Liver (tissue), 9 donors: ENCODE measurements around the gene RNF144B. TPM values are rescaled to one million over a fixed set of nuclear protein-coding genes. Genes with fewer than 3 reads are reported as not detected.

ENCODE experiments used
- DNase-seq: peaks from one replicate; pipeline ENCODE4 v3.0.0-alpha.2; 2017; ENCODE audit warnings: low spot score
- H3K27ac ChIP-seq, 2 donors: one replicate each; pipeline ENCODE4 v1.7.0; 2013; ENCODE audit warnings: inconsistent platforms in 2 of 2, low read length in 2 of 2, control low read depth in 1 of 2, low read depth in 1 of 2, mild to moderate bottlenecking in 1 of 2
- H3K27me3 ChIP-seq, 4 donors: one replicate each; pipeline versions ENCODE4 v1.6.1 to v1.7.0; 2013; ENCODE audit warnings: low read length in 3 of 4, inconsistent platforms in 1 of 4, mild to moderate bottlenecking in 1 of 4, moderate library complexity in 1 of 4; ENCODE audit not compliant: control insufficient read depth in 4 of 4, insufficient read depth in 4 of 4
- H3K36me3 ChIP-seq, 4 donors: one replicate each; pipeline versions ENCODE4 v1.6.1 to v1.7.0; 2013; ENCODE audit warnings: low read length in 3 of 4, mild to moderate bottlenecking in 3 of 4, low read depth in 1 of 4, moderate library complexity in 1 of 4; ENCODE audit not compliant: control insufficient read depth in 4 of 4, insufficient read depth in 3 of 4
- H3K4me1 ChIP-seq, 4 donors: one replicate each; pipeline versions ENCODE4 v1.6.1 to v1.7.0; 2013; ENCODE audit warnings: low read length in 3 of 4, mild to moderate bottlenecking in 3 of 4, moderate library complexity in 1 of 4; ENCODE audit not compliant: control insufficient read depth in 4 of 4, insufficient read depth in 4 of 4
- H3K4me3 ChIP-seq, 3 donors: one replicate each; pipeline versions ENCODE4 v1.6.1 to v1.7.0; 2013; ENCODE audit warnings: low read length in 3 of 3, control low read depth in 1 of 3, low read depth in 1 of 3, mild to moderate bottlenecking in 1 of 3
- H3K9ac ChIP-seq, 2 donors: one replicate each; pipeline ENCODE4 v1.7.0; 2013; ENCODE audit warnings: low read length in 2 of 2, mild to moderate bottlenecking in 2 of 2, moderate library complexity in 2 of 2, control low read depth in 1 of 2, low read depth in 1 of 2
- H3K9me3 ChIP-seq, 4 donors: one replicate each; pipeline versions ENCODE4 v1.6.1 to v1.7.0; 2013; ENCODE audit warnings: low read length in 3 of 4; ENCODE audit not compliant: control insufficient read depth in 4 of 4
- EGR1 ChIP-seq, 2 donors: IDR thresholded peaks; 2 replicates each; pipeline ENCODE4 v1.6.1; 2016 to 2018; ENCODE audit warnings: antibody characterized with exemption in 2 of 2, low read depth in 2 of 2
- FOXA1 ChIP-seq: IDR thresholded peaks from 2 replicates; pipeline ENCODE4 v1.6.1; 2016; ENCODE audit warnings: antibody characterized with exemption
- HNF4A ChIP-seq, 2 donors: conservative IDR thresholded peaks; 2 replicates each; pipeline ENCODE4 v1.6.1; 2016; ENCODE audit warnings: antibody characterized with exemption in 2 of 2, mild to moderate bottlenecking in 2 of 2
- JUND ChIP-seq, 2 donors: IDR thresholded peaks; 2 replicates each; pipeline ENCODE4 v1.6.1; 2016; ENCODE audit warnings: antibody characterized with exemption in 2 of 2
- NR2F2 ChIP-seq: IDR thresholded peaks from 2 replicates; pipeline ENCODE4 v1.6.1; 2016; ENCODE audit warnings: antibody characterized with exemption
- RAD21 ChIP-seq, 2 donors: IDR thresholded peaks; 2 replicates each; pipeline ENCODE4 v1.6.1; 2016; ENCODE audit warnings: antibody characterized with exemption in 2 of 2, mild to moderate bottlenecking in 2 of 2
- RXRA ChIP-seq, 2 donors: IDR thresholded peaks; 2 replicates each; pipeline ENCODE4 v1.6.1; 2017 to 2018; ENCODE audit warnings: antibody characterized with exemption in 2 of 2, mild to moderate bottlenecking in 1 of 2
- TAF1 ChIP-seq: conservative IDR thresholded peaks from 2 replicates; pipeline ENCODE4 v1.6.1; 2016; ENCODE audit warnings: antibody characterized with exemption, mild to moderate bottlenecking
- YY1 ChIP-seq: IDR thresholded peaks from 2 replicates; pipeline ENCODE4 v1.6.1; 2016; ENCODE audit warnings: antibody characterized with exemption, mild to moderate bottlenecking
- WGBS: extraction: QIAGEN DNeasy Blood & Tissue Kit; methylation state at CpG from one replicate; pipeline ENCODE4 v1.1.7; 2013; 5-methylcytosine and 5-hydroxymethylcytosine counted together
- polyA plus RNA-seq, 2 donors: library from polyadenylated mRNA; stranded (reverse) in 1 of 2; unstranded in 1 of 2; fragments of 200-250 nt in 1 of 2; fragments of >200 nt in 1 of 2; fragmentation: Nextera tagmentation in 1 of 2; extraction: Ambion mirVana in 1 of 2; gene quantifications; one replicate each; pipeline versions ENCODE4 v1.2.1 to v1.2.3, GENCODE V29; 2013 to 2015
- total RNA-seq, 2 donors: library from RNA; depleted of rRNA; stranded (reverse); fragments of >200 nt; gene quantifications; one replicate each; pipeline ENCODE4 v1.2.3, GENCODE V29; 2014
- TF ChIP-seq, protein P1 (sequence below): IDR thresholded peaks from 2 replicates; pipeline ENCODE4 v1.6.1; 2016; ENCODE audit warnings: antibody characterized with exemption
- TF ChIP-seq, protein P2 (sequence below): IDR thresholded peaks from 2 replicates; pipeline ENCODE4 v1.6.1; 2016; ENCODE audit warnings: antibody characterized with exemption, mild to moderate bottlenecking
- TF ChIP-seq, protein P3 (sequence below): IDR thresholded peaks from 2 replicates; pipeline ENCODE4 v1.6.1; 2016; ENCODE audit warnings: antibody characterized with exemption
- donor health status: healthy.
- donor health status: healthy.
- donor health status: healthy.
- donor health status: healthy.
- donor health status: healthy.

RNF144B gene
- total and polyA plus RNA-seq, 4 donors: 3.0 to 15.1 (median 7.6) TPM

DNA sequence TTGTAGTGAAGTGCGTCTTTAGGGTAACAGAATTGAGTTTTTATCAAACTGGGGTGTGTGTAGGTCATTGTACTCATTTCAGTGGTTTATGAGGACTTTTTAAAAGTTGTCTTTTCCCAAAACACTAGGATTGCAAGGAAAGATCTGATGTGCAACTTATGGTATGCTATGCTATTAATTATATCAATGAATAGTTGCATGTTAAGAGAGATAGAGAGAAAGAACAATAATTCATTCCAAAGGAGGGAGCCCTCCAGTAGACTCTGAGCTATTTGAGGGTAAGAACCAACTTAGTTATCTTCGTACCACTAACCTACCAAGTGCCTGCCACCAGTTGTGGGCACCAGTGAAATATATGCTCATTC is 117.1 kb downstream of the RNF144B start:
- H3K4me3 ChIP-seq: no peak overlapping the region

DNA sequence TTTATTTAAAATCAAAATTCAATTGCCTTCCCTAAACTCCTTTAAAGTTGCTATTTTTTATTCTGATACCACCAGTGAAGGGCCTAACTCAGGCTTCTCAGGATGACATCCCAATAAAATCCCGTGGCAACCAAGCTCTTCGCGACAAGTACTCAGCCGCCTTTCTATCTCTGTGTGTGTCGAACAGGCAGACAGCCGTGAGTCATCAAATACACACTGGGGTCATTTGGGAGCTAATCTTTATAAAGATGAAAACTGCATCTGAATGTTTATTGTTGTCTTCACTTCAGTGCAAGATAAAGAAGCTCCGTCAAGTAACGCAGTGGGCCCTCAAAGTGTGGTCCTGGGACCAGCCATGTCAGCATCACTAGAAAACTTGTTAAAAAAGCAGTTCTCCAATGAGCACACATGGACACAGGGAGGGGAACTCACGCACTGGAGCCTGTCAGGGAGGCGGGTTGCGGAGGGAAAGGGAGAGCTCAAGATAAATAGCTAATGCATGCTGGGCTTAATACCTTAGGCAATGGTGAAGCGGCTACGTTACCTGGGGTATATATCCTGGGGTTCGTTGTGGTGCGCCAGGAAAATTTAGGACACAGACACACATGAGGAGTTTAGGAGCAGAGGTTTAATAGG is 119.3 kb downstream of the RNF144B start:
- TF ChIP-seq FOXA1: no peak
- TF ChIP-seq TAF1: no peak
- TF ChIP-seq, protein P1, sequence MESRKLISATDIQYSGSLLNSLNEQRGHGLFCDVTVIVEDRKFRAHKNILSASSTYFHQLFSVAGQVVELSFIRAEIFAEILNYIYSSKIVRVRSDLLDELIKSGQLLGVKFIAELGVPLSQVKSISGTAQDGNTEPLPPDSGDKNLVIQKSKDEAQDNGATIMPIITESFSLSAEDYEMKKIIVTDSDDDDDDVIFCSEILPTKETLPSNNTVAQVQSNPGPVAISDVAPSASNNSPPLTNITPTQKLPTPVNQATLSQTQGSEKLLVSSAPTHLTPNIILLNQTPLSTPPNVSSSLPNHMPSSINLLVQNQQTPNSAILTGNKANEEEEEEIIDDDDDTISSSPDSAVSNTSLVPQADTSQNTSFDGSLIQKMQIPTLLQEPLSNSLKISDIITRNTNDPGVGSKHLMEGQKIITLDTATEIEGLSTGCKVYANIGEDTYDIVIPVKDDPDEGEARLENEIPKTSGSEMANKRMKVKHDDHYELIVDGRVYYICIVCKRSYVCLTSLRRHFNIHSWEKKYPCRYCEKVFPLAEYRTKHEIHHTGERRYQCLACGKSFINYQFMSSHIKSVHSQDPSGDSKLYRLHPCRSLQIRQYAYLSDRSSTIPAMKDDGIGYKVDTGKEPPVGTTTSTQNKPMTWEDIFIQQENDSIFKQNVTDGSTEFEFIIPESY: no peak
- TF ChIP-seq JUND (IDR thresholded peaks at IDR 0.05): no peak
- TF ChIP-seq RXRA (IDR thresholded peaks at IDR 0.05): no peak
- Histone ChIP-seq H3K36me3 (no peaks in the 10 kb centered on the region), H3K4me1 (peaks cover 0 to 8% (median 4%) of the 10 kb centered on the region in 4 donors), H3K27me3 (no peaks in the 10 kb centered on the region), H3K9ac (no peak overlapping the region), H3K4me3 (no peak overlapping the region), H3K9me3 (no peaks in the 10 kb centered on the region), H3K27ac (no peak overlapping the region)
- no peak for DNase-seq
- WGBS: 88% methylated on average over 15 of the region's 15 CpGs

More for the DNA sequence above, 117.1 kb downstream of the RNF144B start:
- peak overlapping the region in 1 of 2 donors; percentile 77 for H3K9ac ChIP-seq
- TF ChIP-seq HNF4A (conservative IDR thresholded peaks at IDR 0.05): no peak
- no peak for TF ChIP-seq NR2F2
- no peaks in the 10 kb centered on the region for H3K27me3 ChIP-seq
- H3K27ac ChIP-seq: peak overlapping the region; percentile 71 to 88
- peaks cover 0 to 8% (median 4%) of the 10 kb centered on the region in 4 donors for H3K4me1 ChIP-seq
- no peaks in the 10 kb centered on the region for H3K36me3 ChIP-seq
- 21% methylated on average over 2 of the region's 2 CpGs for whole genome bisulfite sequencing
- DNase-seq: no peak
- no peaks in the 10 kb centered on the region for H3K9me3 ChIP-seq

DNA sequence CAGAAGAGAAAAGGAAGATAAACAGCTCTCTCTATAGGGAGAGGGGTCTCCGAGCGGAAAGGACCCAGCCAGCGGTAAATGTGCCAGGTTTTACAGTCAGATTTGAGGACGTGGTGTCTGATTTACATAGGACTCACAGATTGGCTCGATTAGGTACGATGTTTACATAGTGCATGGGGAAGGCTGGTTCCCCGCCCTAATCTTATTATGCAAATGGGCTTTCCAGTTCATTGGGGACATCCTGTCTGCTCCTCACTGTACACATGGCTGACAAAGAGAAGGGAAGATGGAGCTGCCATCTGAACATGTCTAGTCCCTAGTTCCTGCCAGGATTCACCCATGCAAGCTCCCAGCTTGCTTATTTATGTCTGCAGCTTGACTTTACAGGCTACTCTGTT is 119.9 kb downstream of the RNF144B start:
- Histone ChIP-seq H3K4me3 (no peak overlapping the region), H3K36me3 (no peaks in the 10 kb centered on the region), H3K9me3 (no peaks in the 10 kb centered on the region), H3K27me3 (no peaks in the 10 kb centered on the region), H3K27ac (no peak overlapping the region), H3K9ac (no peak overlapping the region), H3K4me1 (peaks cover 0 to 8% (median 4%) of the 10 kb centered on the region in 4 donors)
- 77% methylated on average over 7 of the region's 7 CpGs for WGBS
- TF ChIP-seq, protein P1: no peak
- TF ChIP-seq YY1 (no peak), HNF4A (conservative IDR thresholded peaks at IDR 0.05) (no peak), EGR1 (IDR thresholded peaks at IDR 0.05; ENCODE audit: low read depth in 2 of 2) (no peak), RAD21 (IDR thresholded peaks at IDR 0.05) (no peak)
- TF ChIP-seq, protein P2, sequence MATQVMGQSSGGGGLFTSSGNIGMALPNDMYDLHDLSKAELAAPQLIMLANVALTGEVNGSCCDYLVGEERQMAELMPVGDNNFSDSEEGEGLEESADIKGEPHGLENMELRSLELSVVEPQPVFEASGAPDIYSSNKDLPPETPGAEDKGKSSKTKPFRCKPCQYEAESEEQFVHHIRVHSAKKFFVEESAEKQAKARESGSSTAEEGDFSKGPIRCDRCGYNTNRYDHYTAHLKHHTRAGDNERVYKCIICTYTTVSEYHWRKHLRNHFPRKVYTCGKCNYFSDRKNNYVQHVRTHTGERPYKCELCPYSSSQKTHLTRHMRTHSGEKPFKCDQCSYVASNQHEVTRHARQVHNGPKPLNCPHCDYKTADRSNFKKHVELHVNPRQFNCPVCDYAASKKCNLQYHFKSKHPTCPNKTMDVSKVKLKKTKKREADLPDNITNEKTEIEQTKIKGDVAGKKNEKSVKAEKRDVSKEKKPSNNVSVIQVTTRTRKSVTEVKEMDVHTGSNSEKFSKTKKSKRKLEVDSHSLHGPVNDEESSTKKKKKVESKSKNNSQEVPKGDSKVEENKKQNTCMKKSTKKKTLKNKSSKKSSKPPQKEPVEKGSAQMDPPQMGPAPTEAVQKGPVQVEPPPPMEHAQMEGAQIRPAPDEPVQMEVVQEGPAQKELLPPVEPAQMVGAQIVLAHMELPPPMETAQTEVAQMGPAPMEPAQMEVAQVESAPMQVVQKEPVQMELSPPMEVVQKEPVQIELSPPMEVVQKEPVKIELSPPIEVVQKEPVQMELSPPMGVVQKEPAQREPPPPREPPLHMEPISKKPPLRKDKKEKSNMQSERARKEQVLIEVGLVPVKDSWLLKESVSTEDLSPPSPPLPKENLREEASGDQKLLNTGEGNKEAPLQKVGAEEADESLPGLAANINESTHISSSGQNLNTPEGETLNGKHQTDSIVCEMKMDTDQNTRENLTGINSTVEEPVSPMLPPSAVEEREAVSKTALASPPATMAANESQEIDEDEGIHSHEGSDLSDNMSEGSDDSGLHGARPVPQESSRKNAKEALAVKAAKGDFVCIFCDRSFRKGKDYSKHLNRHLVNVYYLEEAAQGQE: no peak
- TF ChIP-seq, protein P3, sequence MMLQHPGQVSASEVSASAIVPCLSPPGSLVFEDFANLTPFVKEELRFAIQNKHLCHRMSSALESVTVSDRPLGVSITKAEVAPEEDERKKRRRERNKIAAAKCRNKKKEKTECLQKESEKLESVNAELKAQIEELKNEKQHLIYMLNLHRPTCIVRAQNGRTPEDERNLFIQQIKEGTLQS: no peak
- no peak for DNase-seq
